Spleen (tissue), 11 donors: ENCODE data around the gene SLC8A2. TPM values are rescaled to one million over a fixed set of nuclear protein-coding genes. Genes with fewer than 3 reads are reported as not detected.

Source experiments
- DNase-seq: peaks from one replicate; pipeline ENCODE4 v3.0.0-alpha.2; 2020
- H3K27ac ChIP-seq, 8 donors: fragments of 200-600 bp; sonication (generic) in 7 of 8; 1 replicate in 4 of 8; 2 replicates in 4 of 8; pipeline versions ENCODE4 v1.5.0 to v1.8.0; 2016 to 2021; ENCODE audit warnings: inconsistent platforms in 4 of 8, mild to moderate bottlenecking in 4 of 8, moderate library complexity in 1 of 8
- H3K27me3 ChIP-seq, 7 donors: fragments of 200-600 bp; sonication (generic) in 6 of 7; replicated peaks in 1 of 7; 1 replicate in 4 of 7; 2 replicates in 3 of 7; pipeline versions ENCODE4 v1.5.0 to v1.8.0; 2016 to 2021; ENCODE audit warnings: inconsistent platforms in 3 of 7, mild to moderate bottlenecking in 1 of 7
- H3K36me3 ChIP-seq, 6 donors: fragments of 200-600 bp; sonication (generic) in 5 of 6; 1 replicate in 4 of 6; 2 replicates in 2 of 6; pipeline versions ENCODE4 v1.5.0 to v1.8.0; 2016 to 2021; ENCODE audit warnings: inconsistent platforms in 2 of 6
- H3K4me1 ChIP-seq, 6 donors: fragments of 200-600 bp; sonication (generic) in 5 of 6; 1 replicate in 3 of 6; 2 replicates in 3 of 6; pipeline versions ENCODE4 v1.5.0 to v1.8.0; 2016 to 2021; ENCODE audit warnings: inconsistent platforms in 3 of 6
- H3K4me3 ChIP-seq, 8 donors: fragments of 200-600 bp; sonication (generic) in 7 of 8; 1 replicate in 4 of 8; 2 replicates in 4 of 8; pipeline versions ENCODE4 v1.5.0 to v1.8.0; 2016 to 2021; ENCODE audit warnings: inconsistent platforms in 4 of 8, mild to moderate bottlenecking in 4 of 8, moderate library complexity in 2 of 8
- H3K9me3 ChIP-seq, 8 donors: fragments of 200-600 bp; sonication (generic) in 7 of 8; 1 replicate in 4 of 8; 2 replicates in 4 of 8; pipeline versions ENCODE4 v1.5.0 to v1.8.0; 2016 to 2021; ENCODE audit warnings: inconsistent platforms in 4 of 8
- POLR2A ChIP-seq, 3 donors: fragments of 450-650 bp; IDR thresholded peaks; one replicate each; pipeline ENCODE4 v1.5.1; 2017; ENCODE audit warnings: antibody characterized with exemption in 3 of 3, mild to moderate bottlenecking in 1 of 3
- POLR2AphosphoS5 ChIP-seq, 3 donors: sonication (generic); formaldehyde crosslinking; IDR thresholded peaks; one replicate each; pipeline ENCODE4 v1.5.1; 2017; ENCODE audit warnings: antibody characterized with exemption in 3 of 3
- WGBS, 5 donors: extraction: QIAGEN DNeasy Blood & Tissue Kit in 3 of 5; methylation state at CpG; one replicate each; pipeline versions ENCODE4 v1.1.5 to v1.1.7; 2013 to 2018; 5-methylcytosine and 5-hydroxymethylcytosine counted together
- intact Hi-C: fragments of 100-400 bp; cut with DNase I; formaldehyde crosslinking; loops from one replicate; pipeline ENCODE4 v1.15.0; 2023; ENCODE audit warnings: low total_unique reads
- polyA plus RNA-seq, 3 donors: library from polyadenylated mRNA; stranded (reverse); fragments of 200-250 nt; gene quantifications; one replicate each; pipeline ENCODE4 v1.2.1, GENCODE V29; 2013
- total RNA-seq, 7 donors: library from RNA; depleted of rRNA in 3 of 7; stranded (reverse); fragments of >200 nt in 3 of 7; fragmentation: NEBNext Ultra II Directional in 4 of 7; extraction: Animal tissue kit (Norgen Biotek cat#: 25700) in 4 of 7; gene quantifications; one replicate each; pipeline versions ENCODE4 v1.1.0 to v1.2.1, GENCODE V29; 2016 to 2021
- TF ChIP-seq, protein P1 (sequence below), 11 experiments: fragments of 200-600 bp in 7 of 11; fragments of 450-650 bp in 4 of 11; sonication (generic) in 4 of 11; IDR thresholded peaks in 8 of 11; conservative IDR thresholded peaks in 3 of 11; 1 replicate in 7 of 11; 2 replicates in 4 of 11; pipeline versions ENCODE4 v1.4.0 to v1.8.0; 2016 to 2021; ENCODE audit warnings: antibody characterized with exemption in 11 of 11, inconsistent platforms in 4 of 11, mild to moderate bottlenecking in 1 of 11
- donor health status: healthy with polysubstance abuse.
- donor health status: DM: no; HTN: no; CAD: no; lungs with moderate emphysema.
- donor health status: DM: no; HTN: no; CAD: no.
- donor health status: Bipolar disorder and iron deficiency.
- donor health status: healthy.
- donor health status: DM: no; HTN: no; CAD: no.
- donor health status: DM: yes; HTN: yes; CAD: no.

Gene SLC8A2
- total and polyA plus RNA-seq, 10 donors = 0.02 to 0.19 TPM; not detected in 8

DNA sequence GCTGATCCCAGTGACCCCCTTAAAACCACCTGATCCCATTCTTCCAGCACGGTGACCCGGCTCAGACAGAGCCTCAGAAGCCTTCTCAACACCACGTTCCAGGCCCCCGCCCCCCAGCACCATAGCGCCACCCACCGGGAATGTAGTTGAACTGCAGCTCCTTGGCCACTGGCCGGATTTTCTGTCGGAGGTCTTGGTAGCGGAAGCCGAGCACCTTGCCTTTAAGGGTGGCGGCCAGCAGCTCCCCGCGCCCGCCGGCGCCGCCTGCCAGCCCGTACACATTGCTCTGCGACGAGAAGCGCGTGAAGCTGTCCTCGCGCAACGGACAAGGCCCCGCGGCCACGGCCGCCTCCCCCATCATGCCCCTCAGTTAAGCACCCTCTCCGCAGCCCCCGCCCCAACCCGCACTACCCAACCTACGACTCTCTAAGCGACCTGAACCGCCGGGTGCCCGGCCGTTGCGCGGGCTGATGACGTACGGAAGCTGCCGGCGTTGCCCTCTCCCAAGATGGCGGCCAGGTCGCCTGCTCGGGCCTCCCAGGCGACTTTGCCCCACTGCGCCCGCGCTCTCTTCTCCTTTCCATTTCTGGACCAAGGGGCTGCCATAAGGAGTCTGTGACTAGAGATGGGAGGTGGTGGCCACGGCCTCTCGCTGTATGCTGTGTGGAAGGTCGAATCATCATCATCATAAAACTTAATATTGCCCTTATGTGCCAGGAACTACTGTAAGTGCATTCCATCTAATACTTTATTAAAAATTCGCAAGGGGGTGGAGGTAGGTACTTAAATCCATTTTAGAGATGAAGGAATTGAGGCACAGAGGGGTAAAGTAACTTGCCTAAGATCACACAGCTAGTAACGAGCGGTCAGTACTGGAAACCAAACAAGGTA lies 12.4 kb upstream of the SLC8A2 start, which contains the start of gene KPTN:
Gene KPTN (minus strand): TSS at position 420 of the 891 bp plus-strand sequence. CDS start 59 bp downstream, at position 361.
- H3K27ac ChIP-seq = peak within 1 kb of the TSS; percentile 88 to 96 (median 91)
- TF ChIP-seq, protein P1, sequence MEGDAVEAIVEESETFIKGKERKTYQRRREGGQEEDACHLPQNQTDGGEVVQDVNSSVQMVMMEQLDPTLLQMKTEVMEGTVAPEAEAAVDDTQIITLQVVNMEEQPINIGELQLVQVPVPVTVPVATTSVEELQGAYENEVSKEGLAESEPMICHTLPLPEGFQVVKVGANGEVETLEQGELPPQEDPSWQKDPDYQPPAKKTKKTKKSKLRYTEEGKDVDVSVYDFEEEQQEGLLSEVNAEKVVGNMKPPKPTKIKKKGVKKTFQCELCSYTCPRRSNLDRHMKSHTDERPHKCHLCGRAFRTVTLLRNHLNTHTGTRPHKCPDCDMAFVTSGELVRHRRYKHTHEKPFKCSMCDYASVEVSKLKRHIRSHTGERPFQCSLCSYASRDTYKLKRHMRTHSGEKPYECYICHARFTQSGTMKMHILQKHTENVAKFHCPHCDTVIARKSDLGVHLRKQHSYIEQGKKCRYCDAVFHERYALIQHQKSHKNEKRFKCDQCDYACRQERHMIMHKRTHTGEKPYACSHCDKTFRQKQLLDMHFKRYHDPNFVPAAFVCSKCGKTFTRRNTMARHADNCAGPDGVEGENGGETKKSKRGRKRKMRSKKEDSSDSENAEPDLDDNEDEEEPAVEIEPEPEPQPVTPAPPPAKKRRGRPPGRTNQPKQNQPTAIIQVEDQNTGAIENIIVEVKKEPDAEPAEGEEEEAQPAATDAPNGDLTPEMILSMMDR (IDR thresholded peaks at IDR 0.05 in 8 of 11, conservative IDR thresholded peaks at IDR 0.05 in 3 of 11) = peak; percentile 79 to 91 (median 85)
- TF ChIP-seq POLR2A (IDR thresholded peaks at IDR 0.05) = no peak
- TF ChIP-seq POLR2AphosphoS5 (IDR thresholded peaks at IDR 0.05) = peak; percentile 75 to 89 (median 82)
- no peaks in the 10 kb centered on the region for H3K27me3 ChIP-seq
- H3K4me3 ChIP-seq = peak within 1 kb of the TSS; percentile 53 to 89 (median 61)
- H3K36me3 ChIP-seq = peaks cover 0 to 32% (median 16%) of the 10 kb centered on the region in 6 donors
- H3K9me3 ChIP-seq = no peaks in the 10 kb centered on the region
- WGBS, 5 donors = 1 to 4% (median 2%) methylated on average over 34 to 57 of the region's 57 CpGs
- DNase-seq = peak; percentile 97
- peaks cover 16 to 47% (median 34%) of the 10 kb centered on the region in 6 donors for H3K4me1 ChIP-seq
- intact Hi-C loops = no loop called here

DNA sequence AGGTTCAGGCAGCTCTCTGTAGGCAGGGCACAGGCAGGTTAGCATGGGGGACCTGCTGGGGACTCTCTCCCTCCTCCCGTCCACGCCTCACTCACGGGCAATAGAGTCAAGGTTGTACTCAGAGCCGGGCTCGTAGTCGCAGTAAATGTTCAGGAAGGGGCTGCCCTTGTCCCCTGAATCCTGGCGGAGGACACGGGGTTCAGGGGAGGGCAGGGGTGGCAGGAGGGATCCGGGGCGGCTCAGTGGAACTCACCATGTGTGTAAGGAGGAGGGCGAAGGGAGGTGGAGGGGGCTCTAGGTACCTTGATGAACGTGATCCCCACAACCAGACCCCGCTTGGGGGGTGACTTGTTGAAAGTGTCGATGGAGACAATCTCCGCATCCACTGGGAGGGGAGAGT lies 11.5 kb upstream of the SLC8A2 start:
- Histone ChIP-seq H3K4me1 (peaks cover 16 to 47% (median 34%) of the 10 kb centered on the region in 6 donors), H3K27ac (peak overlapping the region in 1 of 8 donors; percentile 96), H3K36me3 (peaks cover 0 to 26% (median 10%) of the 10 kb centered on the region in 6 donors), H3K27me3 (no peaks in the 10 kb centered on the region), H3K4me3 (peak overlapping the region in 5 of 8 donors; percentile 53 to 89 (median 60)), H3K9me3 (no peaks in the 10 kb centered on the region)
- 86 to 92% (median 91%) methylated on average over 11 to 15 of the region's 15 CpGs for WGBS, 5 donors
- intact Hi-C loops = no loop called here
- no peak for DNase-seq
- TF ChIP-seq POLR2AphosphoS5 (IDR thresholded peaks at IDR 0.05) = no peak
- TF ChIP-seq, protein P1 (IDR thresholded peaks at IDR 0.05 in 8 of 11, conservative IDR thresholded peaks at IDR 0.05 in 3 of 11) = no peak
- no peak for TF ChIP-seq POLR2A (IDR thresholded peaks at IDR 0.05)

DNA sequence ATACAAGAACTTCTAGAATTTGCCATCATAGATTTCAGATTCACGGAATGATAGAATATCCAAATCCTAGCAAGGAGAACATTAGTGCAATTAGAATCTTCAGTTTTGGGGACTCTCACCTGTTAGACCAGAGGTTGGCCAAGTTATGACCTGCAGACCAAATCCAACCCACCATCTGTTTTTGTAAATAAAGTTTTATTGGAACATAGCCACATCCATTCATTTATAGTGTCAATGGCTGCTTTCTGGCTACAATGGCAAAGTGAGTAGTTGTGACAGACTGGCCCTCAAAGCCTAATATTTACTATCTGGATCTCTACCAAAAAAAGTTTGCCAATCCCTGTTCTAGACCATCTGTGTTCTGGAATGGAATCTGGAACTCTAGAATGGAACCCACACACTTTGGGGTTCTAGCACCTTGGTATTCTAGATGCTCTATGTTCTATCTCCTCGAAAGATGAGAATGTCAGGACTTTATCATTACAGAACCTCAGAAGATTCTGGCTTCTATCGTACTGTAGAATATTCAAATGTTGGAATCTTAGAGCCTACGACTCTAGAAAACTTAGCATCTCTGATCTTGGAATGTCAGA lies 9.9 kb upstream of the SLC8A2 start:
- Histone ChIP-seq H3K36me3 (peaks cover 0 to 10% (median 0%) of the 10 kb centered on the region in 6 donors), H3K9me3 (no peaks in the 10 kb centered on the region), H3K27me3 (no peaks in the 10 kb centered on the region), H3K4me1 (peaks cover 16 to 33% (median 29%) of the 10 kb centered on the region in 6 donors), H3K27ac (no peak overlapping the region), H3K4me3 (no peak overlapping the region)
- intact Hi-C loops = no loop called here
- 91 to 97% (median 94%) methylated on average over 4 of the region's 4 CpGs for WGBS, 5 donors
- TF ChIP-seq POLR2AphosphoS5 (IDR thresholded peaks at IDR 0.05) (no peak), POLR2A (IDR thresholded peaks at IDR 0.05) (no peak)
- TF ChIP-seq, protein P1 (IDR thresholded peaks at IDR 0.05 in 8 of 11, conservative IDR thresholded peaks at IDR 0.05 in 3 of 11) = no peak
- no peak for DNase-seq
